Activated CD4-positive, alpha-beta T cell treated with anti-CD3 and anti-CD28 coated beads for 48 hours (primary cell): ENCODE data around the gene MIAT.

Experiments used
- DNase-seq: peaks from one replicate; pipeline ENCODE4 v3.0.0-alpha.2; 2020

MIAT gene

GRCh38 chr22:26632422-26633155, 24.8 kb upstream of the MIAT start:
- no peak for DNase-seq

DNA sequence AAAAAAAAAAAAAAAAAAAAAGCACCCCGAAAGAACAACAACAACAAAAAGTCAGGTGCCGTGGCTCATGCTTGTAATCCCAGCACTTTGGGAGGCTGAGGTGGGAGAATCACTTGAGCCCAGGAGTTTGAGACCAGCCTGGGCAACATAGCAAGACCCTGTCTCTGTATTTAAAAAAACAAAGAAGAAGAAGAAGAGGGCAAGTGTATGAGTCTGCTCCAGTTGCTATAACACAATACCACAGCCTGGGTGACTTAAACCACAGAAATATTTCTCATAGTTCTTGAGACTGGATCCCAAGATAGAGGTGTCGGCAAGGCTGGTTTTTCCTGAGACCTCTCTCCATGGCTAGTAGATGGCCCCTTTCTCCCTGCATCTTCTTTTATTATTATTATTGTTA, 23.2 kb upstream of the MIAT start:
- no peak for DNase-seq

GRCh38 chr22:26635117-26635516, 22.3 kb upstream of the MIAT start:
- no peak for DNase-seq

DNA sequence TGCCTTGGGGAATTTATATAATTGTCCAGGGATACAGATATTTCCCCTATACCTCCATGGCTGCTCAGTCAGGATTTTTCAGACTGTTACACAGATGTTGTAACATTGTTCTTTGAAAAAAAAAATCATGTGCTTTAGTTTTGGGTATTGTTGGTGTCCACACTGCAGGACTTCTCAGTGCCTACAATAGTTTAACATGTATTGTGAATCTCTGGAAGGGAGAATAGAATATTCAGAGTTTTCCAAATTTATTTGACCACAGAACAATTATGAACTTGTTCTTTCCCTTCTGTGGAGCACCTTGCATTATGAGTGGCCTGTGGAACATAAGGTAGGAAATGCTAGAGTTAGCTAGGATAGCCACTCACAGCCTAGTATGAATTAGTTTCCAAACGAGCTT, 21.1 kb upstream of the MIAT start:
- DNase-seq: no peak

GRCh38 chr22:26642465-26643417, 14.6 kb upstream of the MIAT start:
- peak; percentile 86 for DNase-seq

- DNase-seq: no peak
These were observed 13.8 kb upstream of the MIAT start for GRCh38 chr22:26643418-26644100.

GRCh38 chr22:26646158-26646557, 11.2 kb upstream of the MIAT start:
- DNase-seq: no peak

DNA sequence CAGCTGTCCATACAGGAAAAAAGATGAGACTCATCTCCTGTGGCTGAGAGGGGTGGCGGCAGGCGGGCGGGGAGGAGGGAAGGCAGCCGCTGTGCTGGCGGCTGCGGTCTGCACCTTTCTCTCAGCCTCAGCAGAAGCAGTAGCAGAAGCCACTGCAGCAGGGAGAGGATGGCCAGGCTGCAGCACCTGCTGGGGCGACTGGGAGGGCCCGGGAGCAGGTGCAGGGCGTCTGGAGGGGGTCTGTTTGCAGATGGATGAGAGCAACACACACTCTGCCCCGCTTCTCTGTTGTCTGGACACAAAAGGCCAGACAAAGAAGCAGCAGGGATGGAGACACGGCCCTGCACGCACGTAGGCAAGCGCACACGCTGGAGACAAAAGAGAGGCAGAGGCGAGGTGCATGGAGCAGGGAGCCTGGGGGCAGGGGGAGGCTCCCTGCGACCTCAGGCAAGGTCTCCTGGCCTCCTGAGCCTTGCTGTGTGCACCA, 9.3 kb upstream of the MIAT start:
- DNase-seq: peak; percentile 51

- DNase-seq: no peak
These were observed 8.6 kb upstream of the MIAT start for GRCh38 chr22:26648528-26649388.

GRCh38 chr22:26650722-26651421, 6.5 kb upstream of the MIAT start:
- DNase-seq: peak; percentile 38

DNA sequence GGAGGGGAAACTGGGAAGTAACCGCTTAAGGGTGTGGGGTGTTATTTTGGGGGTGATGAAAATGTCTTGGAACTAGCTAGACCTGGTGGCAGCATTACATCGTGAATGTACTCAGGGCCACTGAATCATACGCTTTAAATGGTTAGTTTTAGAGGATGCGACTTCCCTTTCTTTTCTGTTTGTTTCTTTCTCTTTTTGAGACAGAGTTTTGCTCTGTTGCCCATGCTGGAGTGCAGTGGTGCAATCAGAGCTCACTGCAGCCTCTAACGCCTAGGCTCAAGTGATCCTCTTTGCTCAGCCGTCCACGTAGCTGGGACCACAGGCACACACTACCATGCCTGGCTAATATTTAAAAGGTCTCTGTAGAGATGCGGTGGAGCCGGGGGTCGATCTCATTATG, 5.6 kb upstream of the MIAT start:
- no peak for DNase-seq

DNA sequence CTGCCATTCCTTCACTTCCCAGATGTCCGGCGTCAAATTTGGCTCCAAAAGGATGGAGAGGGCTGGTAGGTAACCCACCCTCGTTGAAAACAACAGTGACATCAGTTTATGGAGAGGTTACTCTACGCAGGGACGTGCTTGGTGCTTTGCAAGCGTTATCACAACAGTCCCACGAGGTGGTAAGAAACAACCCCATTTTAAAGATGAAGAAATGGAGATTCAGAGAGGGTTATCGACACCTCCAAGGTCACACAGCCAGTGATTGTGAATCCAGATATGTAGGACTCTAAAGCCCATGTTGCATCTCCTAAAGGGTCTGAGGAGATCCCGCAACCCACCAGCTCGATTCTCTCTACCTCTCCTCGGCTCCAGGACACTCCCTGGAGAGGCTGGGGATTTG, 773 bp downstream of the MIAT start:
- peak; percentile 20 for DNase-seq

- peak; percentile 89 for DNase-seq
These were observed 1.5 kb downstream of the MIAT start for GRCh38 chr22:26658671-26659478.

- no peak for DNase-seq
These were observed 3.0 kb downstream of the MIAT start for GRCh38 chr22:26660356-26660755.

- no peak for DNase-seq
These were observed 3.7 kb downstream of the MIAT start for GRCh38 chr22:26660961-26661578.

DNA sequence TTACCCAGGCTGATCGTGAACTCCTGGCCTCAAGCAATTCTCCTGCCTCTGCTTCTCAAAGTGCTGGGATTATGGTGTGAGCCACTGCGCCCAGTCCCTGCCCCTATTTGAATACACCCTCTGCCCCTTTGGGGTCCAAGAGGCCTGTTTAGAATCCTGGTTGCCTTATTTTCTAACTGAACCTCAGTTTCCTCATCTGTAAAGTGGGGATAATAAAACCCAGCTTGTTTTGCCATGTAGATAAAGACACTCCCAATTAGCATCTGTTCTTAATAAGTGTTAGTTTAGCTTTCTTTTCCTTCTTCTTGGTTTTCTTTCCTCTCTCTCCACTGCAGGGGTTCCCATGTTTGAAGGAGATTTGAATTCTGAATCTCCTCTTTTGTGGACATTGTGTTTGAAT, 4.8 kb downstream of the MIAT start:
- DNase-seq: no peak

DNA sequence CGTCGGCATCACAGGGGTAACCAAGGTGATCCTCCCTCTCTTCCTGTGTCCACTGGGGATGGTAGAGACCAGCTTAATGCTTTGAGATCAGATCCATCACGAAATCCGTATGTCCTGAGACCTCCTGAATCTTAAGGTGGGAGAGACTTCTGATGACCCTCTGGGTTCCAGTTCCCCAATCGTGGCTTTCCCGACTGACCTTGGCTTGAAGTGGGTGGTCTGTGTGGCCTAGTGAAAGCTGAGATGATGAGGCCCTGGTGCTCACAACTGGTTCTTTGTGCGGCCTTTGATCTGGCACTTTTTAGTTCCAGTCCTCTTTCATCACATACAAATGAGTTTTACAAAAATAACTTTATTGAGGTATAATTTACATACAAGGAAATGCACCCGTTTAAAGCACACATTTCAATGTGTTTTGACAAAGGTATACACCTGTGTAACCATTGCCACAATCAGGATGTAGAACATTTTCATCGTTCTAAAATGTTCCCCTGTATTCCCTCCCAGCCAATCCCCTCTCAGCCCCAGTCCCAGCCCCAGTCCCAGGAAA, 6.1 kb downstream of the MIAT start:
- no peak for DNase-seq

DNA sequence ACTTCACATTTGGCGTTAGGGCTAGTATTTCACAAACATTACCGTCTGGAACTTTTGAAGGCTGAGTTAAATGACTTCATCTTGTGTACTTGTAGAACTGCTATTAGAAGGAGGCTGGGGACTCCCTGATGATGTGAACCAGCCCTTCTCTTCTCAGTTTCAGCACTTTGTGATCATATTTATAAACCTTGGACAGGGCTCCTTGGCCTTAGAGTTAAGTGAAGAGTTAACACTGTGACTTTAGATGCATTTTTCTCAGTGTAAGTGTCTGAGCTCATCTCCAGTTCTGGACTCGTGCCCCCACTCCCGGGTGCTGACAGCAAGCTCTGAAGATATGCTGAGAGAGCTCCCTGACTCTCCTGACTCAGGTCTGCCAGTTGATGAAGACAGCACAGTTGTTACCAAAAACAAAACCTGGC, 8.4 kb downstream of the MIAT start:
- DNase-seq: no peak

DNA sequence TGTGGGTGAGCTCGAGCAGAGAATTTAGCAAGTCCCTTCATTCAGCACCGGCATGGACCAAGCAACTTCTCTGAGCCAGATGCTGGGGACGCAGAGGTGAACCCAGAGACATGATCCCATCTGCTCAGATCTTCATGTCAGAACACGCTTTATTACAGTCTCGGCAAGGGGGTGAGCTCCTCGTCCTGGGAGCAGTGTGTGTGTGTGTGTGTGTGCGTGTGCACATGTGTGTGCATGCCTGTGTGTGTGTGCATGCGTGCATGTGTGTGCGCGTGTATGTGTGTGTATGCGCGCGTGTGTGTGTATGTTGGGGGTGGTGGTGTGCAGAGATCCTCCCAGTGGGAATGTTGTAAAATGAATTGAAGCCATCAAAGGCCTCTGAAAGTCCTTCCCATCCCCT, 9.8 kb downstream of the MIAT start:
- no peak for DNase-seq

GRCh38 chr22:26669060-26669481, 11.7 kb downstream of the MIAT start:
- peak; percentile 29 for DNase-seq
